Hepatocyte (in vitro differentiated cells): ENCODE measurements around the gene FREM3.

ENCODE experiments used
- EZH2 ChIP-seq: fragments of 200-600 bp; sonication (generic); IDR thresholded peaks from 2 replicates; pipeline ENCODE4 v1.6.1; 2016; ENCODE audit warnings: antibody characterized with exemption, mild to moderate bottlenecking, borderline replicate concordance
- TF ChIP-seq, protein P1 (sequence below): fragments of 200-600 bp; sonication (generic); IDR thresholded peaks from 2 replicates; pipeline ENCODE4 v1.5.1; 2016; ENCODE audit warnings: antibody characterized with exemption, mild to moderate bottlenecking; ENCODE audit not compliant: poor library complexity

DNA sequence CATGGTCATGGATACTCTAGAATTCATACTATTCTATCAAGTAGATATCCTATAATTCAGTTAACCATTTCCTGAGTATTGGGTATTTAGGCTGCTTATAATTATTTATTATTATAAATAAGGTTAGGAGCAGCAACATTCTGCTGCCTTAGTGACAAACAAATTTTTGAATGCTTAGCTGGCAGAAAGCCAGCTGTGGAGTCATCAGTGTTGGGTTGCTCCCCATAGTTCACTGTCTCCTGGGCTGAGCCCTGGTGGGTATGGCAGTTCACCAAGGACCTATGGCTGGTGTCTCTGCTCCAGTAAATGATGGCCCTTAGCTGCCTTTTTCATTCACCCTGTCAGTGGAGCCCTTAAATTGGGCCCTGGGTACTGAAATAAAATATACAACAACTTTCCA is 125.1 kb downstream of the FREM3 start:
- TF ChIP-seq, protein P1, sequence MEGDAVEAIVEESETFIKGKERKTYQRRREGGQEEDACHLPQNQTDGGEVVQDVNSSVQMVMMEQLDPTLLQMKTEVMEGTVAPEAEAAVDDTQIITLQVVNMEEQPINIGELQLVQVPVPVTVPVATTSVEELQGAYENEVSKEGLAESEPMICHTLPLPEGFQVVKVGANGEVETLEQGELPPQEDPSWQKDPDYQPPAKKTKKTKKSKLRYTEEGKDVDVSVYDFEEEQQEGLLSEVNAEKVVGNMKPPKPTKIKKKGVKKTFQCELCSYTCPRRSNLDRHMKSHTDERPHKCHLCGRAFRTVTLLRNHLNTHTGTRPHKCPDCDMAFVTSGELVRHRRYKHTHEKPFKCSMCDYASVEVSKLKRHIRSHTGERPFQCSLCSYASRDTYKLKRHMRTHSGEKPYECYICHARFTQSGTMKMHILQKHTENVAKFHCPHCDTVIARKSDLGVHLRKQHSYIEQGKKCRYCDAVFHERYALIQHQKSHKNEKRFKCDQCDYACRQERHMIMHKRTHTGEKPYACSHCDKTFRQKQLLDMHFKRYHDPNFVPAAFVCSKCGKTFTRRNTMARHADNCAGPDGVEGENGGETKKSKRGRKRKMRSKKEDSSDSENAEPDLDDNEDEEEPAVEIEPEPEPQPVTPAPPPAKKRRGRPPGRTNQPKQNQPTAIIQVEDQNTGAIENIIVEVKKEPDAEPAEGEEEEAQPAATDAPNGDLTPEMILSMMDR = no peak
- no peak for TF ChIP-seq EZH2
